GM23338 (cell line): Measurements from ENCODE around the gene SYNPO2. TPM values are rescaled to one million over a fixed set of nuclear protein-coding genes. Genes with fewer than 3 reads are reported as not detected.

Experiments used
- ATAC-seq: fragments of 200-7000 bp; cut with Tn5 transposase; 3 replicates; pipeline ENCODE4 v1.9.1; 2020
- DNase-seq: peaks from one replicate; pipeline ENCODE4 v3.0.0-alpha.2; 2015; ENCODE audit warnings: low spot score
- H2AFZ ChIP-seq: fragments of 200-600 bp; sonication (generic); 2 replicates; pipeline ENCODE4 v1.8.0; 2016; ENCODE audit warnings: antibody characterized with exemption, mild to moderate bottlenecking, moderate library complexity
- H3F3A ChIP-seq: fragments of 200-600 bp; sonication (generic); replicated peaks from 2 replicates; pipeline ENCODE4 v1.8.0; 2017; ENCODE audit warnings: antibody characterized with exemption, mixed run types, low read depth
- H3K27ac ChIP-seq: fragments of 200-600 bp; sonication (generic); 2 replicates; pipeline ENCODE4 v1.6.1; 2016; ENCODE audit warnings: low read depth
- H3K27me3 ChIP-seq: fragments of 200-600 bp; sonication (generic); 2 replicates; pipeline ENCODE4 v1.8.0; 2016; ENCODE audit warnings: mild to moderate bottlenecking, mixed run types, moderate library complexity; ENCODE audit not compliant: insufficient read depth
- H3K36me3 ChIP-seq: fragments of 200-600 bp; sonication (generic); 2 replicates; pipeline ENCODE4 v1.8.0; 2016; ENCODE audit warnings: mild to moderate bottlenecking; ENCODE audit not compliant: insufficient read depth
- H3K4me1 ChIP-seq: fragments of 200-600 bp; sonication (generic); 2 replicates; pipeline ENCODE4 v1.8.0; 2016; ENCODE audit warnings: mild to moderate bottlenecking, moderate library complexity; ENCODE audit not compliant: insufficient read depth
- H3K4me2 ChIP-seq: fragments of 200-600 bp; sonication (generic); 2 replicates; pipeline ENCODE4 v1.7.1; 2017; ENCODE audit warnings: mixed run types
- H3K4me3 ChIP-seq: fragments of 200-600 bp; sonication (generic); 2 replicates; pipeline ENCODE4 v1.6.1; 2016; ENCODE audit warnings: mixed run types
- H3K79me2 ChIP-seq: fragments of 200-600 bp; sonication (generic); replicated peaks from 2 replicates; pipeline ENCODE4 v1.8.0; 2017; ENCODE audit warnings: mild to moderate bottlenecking; ENCODE audit not compliant: insufficient read depth
- H3K9me2 ChIP-seq: fragments of 200-600 bp; sonication (generic); 2 replicates; pipeline ENCODE4 v1.8.0; 2017; ENCODE audit not compliant: insufficient read depth
- H4K20me1 ChIP-seq: fragments of 200-600 bp; sonication (generic); replicated peaks from 2 replicates; pipeline ENCODE4 v1.8.0; 2017; ENCODE audit warnings: mild to moderate bottlenecking; ENCODE audit not compliant: insufficient read depth
- H3K27ac Mint-ChIP-seq: 2 replicates; pipeline ENCODE4 v1.8.0; 2020; ENCODE audit warnings: inconsistent platforms, mild to moderate bottlenecking, moderate library complexity, mixed read lengths
- H3K27me3 Mint-ChIP-seq: 3 replicates; pipeline ENCODE4 v1.8.0; 2022; ENCODE audit warnings: low read depth, mild to moderate bottlenecking, moderate library complexity, mixed read lengths, inconsistent platforms; ENCODE audit not compliant: insufficient read depth, poor library complexity
- H3K36me3 Mint-ChIP-seq: 3 replicates; pipeline ENCODE4 v1.8.0; 2021; ENCODE audit warnings: low read depth, mild to moderate bottlenecking, inconsistent platforms, moderate library complexity, mixed read lengths
- H3K4me1 Mint-ChIP-seq: 3 replicates; pipeline ENCODE4 v1.8.0; 2020; ENCODE audit warnings: mild to moderate bottlenecking, inconsistent platforms, mixed read lengths
- H3K4me3 Mint-ChIP-seq: 3 replicates; pipeline ENCODE4 v1.8.0; 2021; ENCODE audit warnings: moderate library complexity, mild to moderate bottlenecking, inconsistent platforms, mixed read lengths
- H3K9me3 Mint-ChIP-seq: 3 replicates; pipeline ENCODE4 v1.8.0; 2020; ENCODE audit warnings: moderate library complexity, mild to moderate bottlenecking, inconsistent platforms, mixed read lengths
- CREB1 ChIP-seq: fragments of 250-450 bp; sonication (Bioruptor Pico); IDR thresholded peaks from 2 replicates; pipeline ENCODE4 v1.5.0; 2020; ENCODE audit warnings: low read depth, mild to moderate bottlenecking, moderate library complexity
- EZH2 ChIP-seq: fragments of 200-600 bp; sonication (generic); IDR thresholded peaks from one replicate; pipeline ENCODE4 v1.8.0; 2017; ENCODE audit warnings: antibody characterized with exemption, mild to moderate bottlenecking, low read depth; ENCODE audit not compliant: unreplicated experiment
- EZH2phosphoT487 ChIP-seq: fragments of 200-600 bp; sonication (generic); IDR thresholded peaks from one replicate; pipeline ENCODE4 v1.8.1; 2018; ENCODE audit warnings: antibody characterized with exemption; ENCODE audit not compliant: unreplicated experiment
- JUNB ChIP-seq: IDR thresholded peaks from one replicate; pipeline ENCODE4 v1.6.1; 2016; ENCODE audit warnings: antibody characterized with exemption; ENCODE audit not compliant: unreplicated experiment
- POLR2AphosphoS5 ChIP-seq: IDR thresholded peaks from 2 replicates; pipeline ENCODE4 v1.6.1; 2016; ENCODE audit warnings: antibody characterized with exemption, low read depth
- STAT1 ChIP-seq: IDR thresholded peaks from one replicate; pipeline ENCODE4 v1.6.1; 2016; ENCODE audit warnings: antibody characterized with exemption; ENCODE audit not compliant: unreplicated experiment
- ZNF114 ChIP-seq: fragments of 250-450 bp; sonication (Bioruptor Pico); IDR thresholded peaks from 2 replicates; pipeline ENCODE4 v1.5.0; 2020; ENCODE audit warnings: mild to moderate bottlenecking, moderate library complexity
- ZNF331 ChIP-seq: fragments of 250-450 bp; sonication (Bioruptor Pico); IDR thresholded peaks from 2 replicates; pipeline ENCODE4 v1.5.0; 2020; ENCODE audit warnings: low read depth, mild to moderate bottlenecking, moderate library complexity
- polyA plus RNA-seq: library from polyadenylated mRNA; unstranded; fragments of >200 nt; fragmentation: Nextera tagmentation; extraction: Ambion mirVana; gene quantifications from 2 replicates; pipeline ENCODE4 v1.2.1, GENCODE V29; 2016
- total RNA-seq: library from RNA; depleted of rRNA; stranded (reverse); fragments of >200 nt; shearing (Covaris generic); gene quantifications from 2 replicates; pipeline ENCODE4 v1.2.3, GENCODE V29; 2014
- TF ChIP-seq, protein P1 (sequence below): IDR thresholded peaks from one replicate; pipeline ENCODE4 v1.6.1; 2018; ENCODE audit warnings: antibody characterized with exemption; ENCODE audit not compliant: unreplicated experiment
- TF ChIP-seq, protein P2 (sequence below), 2 experiments: fragments of 200-600 bp in 1 of 2; sonication (generic) in 1 of 2; conservative IDR thresholded peaks; 2 replicates each; pipeline versions ENCODE4 v1.5.1 to v1.6.1; 2016 to 2017; ENCODE audit warnings: antibody characterized with exemption in 2 of 2, low read depth in 2 of 2, mild to moderate bottlenecking in 2 of 2, moderate library complexity in 1 of 2
- TF ChIP-seq, protein P3 (sequence below): IDR thresholded peaks from 2 replicates; pipeline ENCODE4 v1.6.1; 2016; ENCODE audit warnings: antibody characterized with exemption

Gene SYNPO2
- total and polyA plus RNA-seq, 2 experiments from 2014 or later, result 2.1 to 3.4 TPM

DNA sequence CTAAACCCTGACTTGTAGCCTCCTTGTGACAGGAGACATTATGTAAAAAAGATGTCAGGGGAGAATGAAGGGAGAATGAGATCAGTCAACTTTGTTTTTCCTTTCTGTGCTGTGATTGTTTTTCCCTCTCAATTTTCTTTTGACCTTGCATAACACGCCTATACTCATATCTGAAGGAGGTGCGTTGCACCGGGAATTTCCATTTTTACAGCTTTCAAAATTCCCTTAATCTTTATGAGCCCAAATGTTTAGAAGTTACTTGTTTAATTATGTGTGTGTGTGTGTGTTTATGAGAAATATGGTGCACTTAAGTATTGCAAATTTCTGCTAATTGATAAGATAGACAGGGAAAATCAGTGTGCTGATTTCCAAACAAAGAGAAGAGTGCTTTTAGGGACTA lies 21.6 kb downstream of the SYNPO2 start (continued):
- TF ChIP-seq, protein P1, sequence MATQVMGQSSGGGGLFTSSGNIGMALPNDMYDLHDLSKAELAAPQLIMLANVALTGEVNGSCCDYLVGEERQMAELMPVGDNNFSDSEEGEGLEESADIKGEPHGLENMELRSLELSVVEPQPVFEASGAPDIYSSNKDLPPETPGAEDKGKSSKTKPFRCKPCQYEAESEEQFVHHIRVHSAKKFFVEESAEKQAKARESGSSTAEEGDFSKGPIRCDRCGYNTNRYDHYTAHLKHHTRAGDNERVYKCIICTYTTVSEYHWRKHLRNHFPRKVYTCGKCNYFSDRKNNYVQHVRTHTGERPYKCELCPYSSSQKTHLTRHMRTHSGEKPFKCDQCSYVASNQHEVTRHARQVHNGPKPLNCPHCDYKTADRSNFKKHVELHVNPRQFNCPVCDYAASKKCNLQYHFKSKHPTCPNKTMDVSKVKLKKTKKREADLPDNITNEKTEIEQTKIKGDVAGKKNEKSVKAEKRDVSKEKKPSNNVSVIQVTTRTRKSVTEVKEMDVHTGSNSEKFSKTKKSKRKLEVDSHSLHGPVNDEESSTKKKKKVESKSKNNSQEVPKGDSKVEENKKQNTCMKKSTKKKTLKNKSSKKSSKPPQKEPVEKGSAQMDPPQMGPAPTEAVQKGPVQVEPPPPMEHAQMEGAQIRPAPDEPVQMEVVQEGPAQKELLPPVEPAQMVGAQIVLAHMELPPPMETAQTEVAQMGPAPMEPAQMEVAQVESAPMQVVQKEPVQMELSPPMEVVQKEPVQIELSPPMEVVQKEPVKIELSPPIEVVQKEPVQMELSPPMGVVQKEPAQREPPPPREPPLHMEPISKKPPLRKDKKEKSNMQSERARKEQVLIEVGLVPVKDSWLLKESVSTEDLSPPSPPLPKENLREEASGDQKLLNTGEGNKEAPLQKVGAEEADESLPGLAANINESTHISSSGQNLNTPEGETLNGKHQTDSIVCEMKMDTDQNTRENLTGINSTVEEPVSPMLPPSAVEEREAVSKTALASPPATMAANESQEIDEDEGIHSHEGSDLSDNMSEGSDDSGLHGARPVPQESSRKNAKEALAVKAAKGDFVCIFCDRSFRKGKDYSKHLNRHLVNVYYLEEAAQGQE, result no peak
- no peak for TF ChIP-seq ZNF331

DNA sequence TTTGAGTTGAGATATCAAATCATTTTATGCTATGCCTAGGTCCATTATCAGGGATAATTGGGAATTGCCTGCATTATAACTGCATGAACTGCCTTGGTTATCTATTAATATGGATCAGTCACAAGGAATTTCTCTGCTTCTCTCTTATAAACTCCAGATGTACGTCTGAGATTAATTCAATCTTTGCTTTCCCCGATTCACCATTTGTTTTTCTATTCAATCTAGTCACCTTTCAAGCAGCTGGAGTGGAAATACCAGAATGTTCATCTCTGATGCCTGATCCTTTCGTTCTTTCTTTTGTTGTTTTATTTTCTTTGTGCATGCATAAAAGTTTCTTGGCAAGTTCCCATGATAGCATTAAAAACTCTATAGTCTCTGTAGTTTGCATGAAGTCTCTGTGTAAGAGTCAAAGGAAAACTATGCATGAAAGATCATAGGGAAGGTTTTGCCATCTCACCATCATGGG lies 22.6 kb downstream of the SYNPO2 start:
- H3F3A ChIP-seq, result no peaks in the 10 kb centered on the region
- ATAC-seq (no peak), DNase-seq (no peak)
- Mint-ChIP-seq H3K27me3 (no peaks in the 10 kb centered on the region), H3K4me3 (no peak overlapping the region), H3K9me3 (no peaks in the 10 kb centered on the region), H3K36me3 (no peaks in the 10 kb centered on the region), H3K27ac (no peak overlapping the region), H3K4me1 (no peaks in the 10 kb centered on the region)
- no peaks in the 10 kb centered on the region for H4K20me1 ChIP-seq
- no peak overlapping the region for H2AFZ ChIP-seq
- H3K4me3 ChIP-seq, result no peak overlapping the region
- H3K4me2 ChIP-seq, result no peak overlapping the region
- H3K79me2 ChIP-seq, result no peaks in the 10 kb centered on the region
- H3K27me3 ChIP-seq, result no peaks in the 10 kb centered on the region
- H3K9me2 ChIP-seq, result no peaks in the 10 kb centered on the region
- H3K4me1 ChIP-seq, result no peaks in the 10 kb centered on the region
- no peak overlapping the region for H3K27ac ChIP-seq
- H3K36me3 ChIP-seq, result no peaks in the 10 kb centered on the region
- TF ChIP-seq EZH2 (no peak), CREB1 (no peak), POLR2AphosphoS5 (no peak), JUNB (no peak), ZNF114 (CRISPR knock-in tag) (no peak), ZNF331 (no peak), EZH2phosphoT487 (no peak), STAT1 (no peak)
- TF ChIP-seq, protein P1, result no peak
- TF ChIP-seq, protein P2, sequence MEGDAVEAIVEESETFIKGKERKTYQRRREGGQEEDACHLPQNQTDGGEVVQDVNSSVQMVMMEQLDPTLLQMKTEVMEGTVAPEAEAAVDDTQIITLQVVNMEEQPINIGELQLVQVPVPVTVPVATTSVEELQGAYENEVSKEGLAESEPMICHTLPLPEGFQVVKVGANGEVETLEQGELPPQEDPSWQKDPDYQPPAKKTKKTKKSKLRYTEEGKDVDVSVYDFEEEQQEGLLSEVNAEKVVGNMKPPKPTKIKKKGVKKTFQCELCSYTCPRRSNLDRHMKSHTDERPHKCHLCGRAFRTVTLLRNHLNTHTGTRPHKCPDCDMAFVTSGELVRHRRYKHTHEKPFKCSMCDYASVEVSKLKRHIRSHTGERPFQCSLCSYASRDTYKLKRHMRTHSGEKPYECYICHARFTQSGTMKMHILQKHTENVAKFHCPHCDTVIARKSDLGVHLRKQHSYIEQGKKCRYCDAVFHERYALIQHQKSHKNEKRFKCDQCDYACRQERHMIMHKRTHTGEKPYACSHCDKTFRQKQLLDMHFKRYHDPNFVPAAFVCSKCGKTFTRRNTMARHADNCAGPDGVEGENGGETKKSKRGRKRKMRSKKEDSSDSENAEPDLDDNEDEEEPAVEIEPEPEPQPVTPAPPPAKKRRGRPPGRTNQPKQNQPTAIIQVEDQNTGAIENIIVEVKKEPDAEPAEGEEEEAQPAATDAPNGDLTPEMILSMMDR (conservative IDR thresholded peaks at IDR 0.05; ENCODE audit: low read depth in 2 of 2), result no peak
- TF ChIP-seq, protein P3, sequence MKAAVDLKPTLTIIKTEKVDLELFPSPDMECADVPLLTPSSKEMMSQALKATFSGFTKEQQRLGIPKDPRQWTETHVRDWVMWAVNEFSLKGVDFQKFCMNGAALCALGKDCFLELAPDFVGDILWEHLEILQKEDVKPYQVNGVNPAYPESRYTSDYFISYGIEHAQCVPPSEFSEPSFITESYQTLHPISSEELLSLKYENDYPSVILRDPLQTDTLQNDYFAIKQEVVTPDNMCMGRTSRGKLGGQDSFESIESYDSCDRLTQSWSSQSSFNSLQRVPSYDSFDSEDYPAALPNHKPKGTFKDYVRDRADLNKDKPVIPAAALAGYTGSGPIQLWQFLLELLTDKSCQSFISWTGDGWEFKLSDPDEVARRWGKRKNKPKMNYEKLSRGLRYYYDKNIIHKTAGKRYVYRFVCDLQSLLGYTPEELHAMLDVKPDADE, result no peak
